ENCODE measurements around the gene RASGEF1B. TPM values are rescaled to one million over a fixed set of nuclear protein-coding genes. Genes with fewer than 3 reads are reported as not detected.
"Not testable (repeated sequence)": the region's sequence is repeated elsewhere in the genome, so short reads cannot be mapped to it uniquely, and the experiment has no call there.

The RASGEF1B gene
- total RNA-seq, 1 donor from 2014 or later, result not detected

- DNase-seq (ENCODE audit: low read depth in 2 of 2), result no peak
Observed at GRCh38 chr4:81498551-81499099, 26.9 kb upstream of the RASGEF1B start.

- DNase-seq (ENCODE audit: low read depth in 2 of 2), result no peak
Observed at GRCh38 chr4:81498046-81498445, 26.3 kb upstream of the RASGEF1B start.

GRCh38 chr4:81495345-81495744 lies 23.6 kb upstream of the RASGEF1B start:
- DNase-seq (ENCODE audit: low read depth in 2 of 2), result no peak

GRCh38 chr4:81494031-81494431 lies 22.3 kb upstream of the RASGEF1B start:
- no peak for DNase-seq (ENCODE audit: low read depth in 2 of 2)

GRCh38 chr4:81492606-81493230 lies 21.0 kb upstream of the RASGEF1B start:
- DNase-seq (ENCODE audit: low read depth in 2 of 2), result no peak

- DNase-seq (ENCODE audit: low read depth in 2 of 2), result peak in 1 of 2 donors; percentile 31
Observed at GRCh38 chr4:81491943-81492342, 20.2 kb upstream of the RASGEF1B start.

GRCh38 chr4:81490403-81491160 lies 18.9 kb upstream of the RASGEF1B start:
- no peak for DNase-seq (ENCODE audit: low read depth in 2 of 2)

- DNase-seq (ENCODE audit: low read depth in 2 of 2), result no peak
Observed at GRCh38 chr4:81486502-81486901, 14.8 kb upstream of the RASGEF1B start.

GRCh38 chr4:81485310-81485980 lies 13.7 kb upstream of the RASGEF1B start:
- no peak for DNase-seq (ENCODE audit: low read depth in 2 of 2)

GRCh38 chr4:81482326-81482725 lies 10.6 kb upstream of the RASGEF1B start:
- DNase-seq (ENCODE audit: low read depth in 2 of 2), result no peak

GRCh38 chr4:81481151-81481550 lies 9.4 kb upstream of the RASGEF1B start:
- DNase-seq (ENCODE audit: low read depth in 2 of 2), result no peak

- not testable (repeated sequence) for DNase-seq (ENCODE audit: low read depth in 2 of 2)
Observed at GRCh38 chr4:81479573-81479972, 7.9 kb upstream of the RASGEF1B start.

- DNase-seq (ENCODE audit: low read depth in 2 of 2), result not testable (repeated sequence)
Observed at GRCh38 chr4:81473331-81474265, 1.9 kb upstream of the RASGEF1B start.

- DNase-seq (ENCODE audit: low read depth in 2 of 2), result peak; percentile 36 to 62
Observed at GRCh38 chr4:81472281-81473182, 825 bp upstream of the RASGEF1B start.

GRCh38 chr4:81471298-81471587 lies 464 bp downstream of the RASGEF1B start:
- no peak for DNase-seq (ENCODE audit: low read depth in 2 of 2)

- peak in 1 of 2 donors; percentile 3 for DNase-seq (ENCODE audit: low read depth in 2 of 2)
Observed at GRCh38 chr4:81470456-81471297, 1.0 kb downstream of the RASGEF1B start.

GRCh38 chr4:81469781-81470455 lies 1.8 kb downstream of the RASGEF1B start:
- no peak for DNase-seq (ENCODE audit: low read depth in 2 of 2)

GRCh38 chr4:81468678-81469077 lies 3.0 kb downstream of the RASGEF1B start:
- no peak for DNase-seq (ENCODE audit: low read depth in 2 of 2)

- no peak for DNase-seq (ENCODE audit: low read depth in 2 of 2)
Observed at GRCh38 chr4:81467672-81467964, 4.1 kb downstream of the RASGEF1B start.

All from lung microvascular endothelial cell (primary cell).